CD14-positive monocyte (primary cell): Measurements from ENCODE around the gene RBP5. TPM values are rescaled to one million over a fixed set of nuclear protein-coding genes. Genes with fewer than 3 reads are reported as not detected.
A peak's percentile ranks its signal among the peaks of the same experiment; 100 is the strongest.

Experiments
- DNase-seq, 3 donors: peaks; one replicate each; pipeline ENCODE4 v3.0.0-alpha.2; 2011 to 2022
- H2AFZ ChIP-seq: 2 replicates; pipeline ENCODE4 v1.6.0; 2012; ENCODE audit warnings: mild to moderate bottlenecking, low read depth, low read length, inconsistent platforms; ENCODE audit not compliant: insufficient read depth, poor library complexity, severe bottlenecking
- H3K27ac ChIP-seq, 2 donors: 1 replicate in 1 of 2; 2 replicates in 1 of 2; pipeline ENCODE4 v1.5.1; 2012 to 2013; ENCODE audit warnings: low read length in 2 of 2, control low read depth in 1 of 2, inconsistent platforms in 1 of 2, low read depth in 1 of 2, mild to moderate bottlenecking in 1 of 2
- H3K27me3 ChIP-seq, 2 donors: one replicate each; pipeline versions ENCODE4 v1.6.0 to v1.6.1; 2011 to 2013; ENCODE audit warnings: low read length in 2 of 2; ENCODE audit not compliant: control insufficient read depth in 2 of 2, insufficient read depth in 2 of 2
- H3K36me3 ChIP-seq, 2 donors: replicated peaks in 1 of 2; 1 replicate in 1 of 2; 2 replicates in 1 of 2; pipeline versions ENCODE4 v1.5.1 to v1.6.1; 2012 to 2013; ENCODE audit warnings: low read length in 2 of 2, control low read depth in 1 of 2, inconsistent platforms in 1 of 2, mild to moderate bottlenecking in 1 of 2; ENCODE audit not compliant: insufficient read depth in 2 of 2, control insufficient read depth in 1 of 2
- H3K4me1 ChIP-seq, 2 donors: 1 replicate in 1 of 2; 2 replicates in 1 of 2; pipeline versions ENCODE4 v1.5.1 to v1.6.1; 2012 to 2013; ENCODE audit warnings: low read length in 2 of 2, control low read depth in 1 of 2, inconsistent platforms in 1 of 2, mild to moderate bottlenecking in 1 of 2, moderate library complexity in 1 of 2; ENCODE audit not compliant: insufficient read depth in 2 of 2, control insufficient read depth in 1 of 2
- H3K4me2 ChIP-seq: replicated peaks from 2 replicates; pipeline ENCODE3; 2012; ENCODE audit warnings: low read length, moderate library complexity, mild to moderate bottlenecking; ENCODE audit not compliant: poor library complexity, severe bottlenecking; ENCODE audit errors: extremely low read depth
- H3K4me3 ChIP-seq, 3 experiments: fragments of 200-600 bp in 1 of 3; sonication (generic) in 1 of 3; replicated peaks in 1 of 3; 1 replicate in 2 of 3; 2 replicates in 1 of 3; pipeline ENCODE4 v1.5.1; 2011 to 2013; ENCODE audit warnings: low read length in 3 of 3, mild to moderate bottlenecking in 3 of 3, control low read depth in 2 of 3, low read depth in 2 of 3, inconsistent platforms in 1 of 3, moderate library complexity in 1 of 3
- H3K79me2 ChIP-seq: 2 replicates; pipeline ENCODE4 v1.6.0; 2012; ENCODE audit warnings: mild to moderate bottlenecking, control low read depth, inconsistent platforms, low read length, moderate library complexity; ENCODE audit not compliant: insufficient read depth
- H3K9ac ChIP-seq: 2 replicates; pipeline ENCODE4 v1.6.0; 2017; ENCODE audit warnings: low read length, mild to moderate bottlenecking; ENCODE audit not compliant: insufficient read depth, poor library complexity, severe bottlenecking
- H3K9me3 ChIP-seq, 2 donors: replicated peaks in 1 of 2; 1 replicate in 1 of 2; 2 replicates in 1 of 2; pipeline versions ENCODE4 v1.5.1 to v1.6.1; 2012 to 2013; ENCODE audit warnings: low read length in 2 of 2, control low read depth in 1 of 2; ENCODE audit not compliant: control insufficient read depth in 1 of 2, insufficient read depth in 1 of 2
- H4K20me1 ChIP-seq: 2 replicates; pipeline ENCODE4 v1.6.0; 2012; ENCODE audit warnings: mild to moderate bottlenecking, low read length, control low read depth, moderate library complexity; ENCODE audit not compliant: insufficient read depth
- H3K27ac Mint-ChIP-seq, 7 donors: one replicate each; pipeline ENCODE4 v1.8.0; 2020; ENCODE audit warnings: mild to moderate bottlenecking in 7 of 7, mixed read lengths in 7 of 7, moderate library complexity in 6 of 7, inconsistent platforms in 2 of 7
- H3K27me3 Mint-ChIP-seq, 3 donors: one replicate each; pipeline ENCODE4 v1.8.0; 2021 to 2022; ENCODE audit warnings: low read depth in 3 of 3, mild to moderate bottlenecking in 3 of 3, mixed read lengths in 3 of 3, moderate library complexity in 3 of 3, inconsistent platforms in 1 of 3
- H3K36me3 Mint-ChIP-seq, 2 donors: one replicate each; pipeline ENCODE4 v1.8.0; 2020; ENCODE audit warnings: mixed read lengths in 2 of 2, inconsistent platforms in 1 of 2, mild to moderate bottlenecking in 1 of 2
- H3K4me1 Mint-ChIP-seq: one replicate; pipeline ENCODE4 v1.8.0; 2020; ENCODE audit warnings: mild to moderate bottlenecking, mixed read lengths
- H3K4me3 Mint-ChIP-seq, 2 donors: one replicate each; pipeline ENCODE4 v1.8.0; 2020; ENCODE audit warnings: mild to moderate bottlenecking in 2 of 2, mixed read lengths in 2 of 2, moderate library complexity in 1 of 2
- H3K9me3 Mint-ChIP-seq, 7 donors: one replicate each; pipeline ENCODE4 v1.8.0; 2020 to 2022; ENCODE audit warnings: mixed read lengths in 7 of 7, mild to moderate bottlenecking in 6 of 7, moderate library complexity in 6 of 7, inconsistent platforms in 2 of 7
- CTCF ChIP-seq: fragments of 200-600 bp; IDR thresholded peaks from one replicate; pipeline ENCODE4 v1.8.0; 2022; ENCODE audit warnings: antibody characterized with exemption, mild to moderate bottlenecking
- WGBS: methylation state at CpG from one replicate; pipeline ENCODE4 v1.1.5; 2013; ENCODE audit warnings: missing lambda C conversion rate; ENCODE audit not compliant: insufficient coverage; 5-methylcytosine and 5-hydroxymethylcytosine counted together
- intact Hi-C, 2 donors: fragments of 100-400 bp; cut with micrococcal nuclease; formaldehyde crosslinking; loops; one replicate each; pipeline versions ENCODE4 v1.15.0 to v1.15.1; 2023
- polyA plus RNA-seq, 3 donors: library from polyadenylated mRNA; depleted of rRNA in 1 of 3; unstranded in 2 of 3; stranded (reverse) in 1 of 3; fragments of 300-500 nt in 2 of 3; fragments of >200 nt in 1 of 3; fragmentation: Illumina TruSeq in 2 of 3; gene quantifications; 1 replicate in 2 of 3; 2 replicates in 1 of 3; pipeline ENCODE4 v1.2.3, GENCODE V29; 2012 to 2021

Gene RBP5
- polyA plus RNA-seq, 3 donors = not detected

GRCh38 chr12:7101047-7101693, 27.5 kb downstream of the RBP5 start:
- Histone ChIP-seq H3K79me2 (peaks cover 13% of the 10 kb centered on the region), H3K36me3 (peaks cover 22 to 70% of the 10 kb centered on the region in 2 donors), H3K4me2 (no peak overlapping the region), H3K9ac (no peak overlapping the region), H3K27me3 (no peaks in the 10 kb centered on the region), H4K20me1 (peaks cover 21% of the 10 kb centered on the region), H3K9me3 (peaks cover 0 to 1% of the 10 kb centered on the region in 2 donors), H3K27ac (no peak overlapping the region), H3K4me1 (peaks cover 9 to 11% of the 10 kb centered on the region in 2 donors), H2AFZ (no peak overlapping the region), H3K4me3 (no peak overlapping the region)
- WGBS = 100% methylated on average over 4 of the region's 4 CpGs
- Mint-ChIP-seq H3K27ac (peak overlapping the region in 2 of 7 donors; percentile 12 to 63), H3K4me3 (no peak overlapping the region), H3K9me3 (peaks cover 0 to 4% (median under 1%) of the 10 kb centered on the region in 7 donors), H3K27me3 (peaks cover 0 to 1% (median 0%) of the 10 kb centered on the region in 3 donors), H3K36me3 (peaks cover 59 to 67% of the 10 kb centered on the region in 2 donors), H3K4me1 (peaks cover 16% of the 10 kb centered on the region)
- no peak for TF ChIP-seq CTCF
- intact Hi-C loops = no loop called here
- DNase-seq = no peak

GRCh38 chr12:7100239-7100638, 28.4 kb downstream of the RBP5 start:
- Mint-ChIP-seq H3K4me3 (no peak overlapping the region), H3K36me3 (peaks cover 54 to 59% of the 10 kb centered on the region in 2 donors), H3K9me3 (no peaks in the 10 kb centered on the region), H3K27me3 (peaks cover 2 to 4% (median 3%) of the 10 kb centered on the region in 3 donors), H3K4me1 (peaks cover 16% of the 10 kb centered on the region), H3K27ac (no peak overlapping the region)
- intact Hi-C loops = no loop called here
- Histone ChIP-seq H3K4me3 (no peak overlapping the region), H3K4me2 (no peak overlapping the region), H3K27ac (no peak overlapping the region), H3K9ac (no peak overlapping the region), H4K20me1 (peaks cover 21% of the 10 kb centered on the region), H3K27me3 (no peaks in the 10 kb centered on the region), H3K79me2 (peaks cover 5% of the 10 kb centered on the region), H3K36me3 (peaks cover 22 to 64% of the 10 kb centered on the region in 2 donors), H2AFZ (no peak overlapping the region), H3K4me1 (peaks cover 9 to 11% of the 10 kb centered on the region in 2 donors), H3K9me3 (no peaks in the 10 kb centered on the region)
- no peak for DNase-seq
- TF ChIP-seq CTCF = no peak
- no CpG with 5 or more reads among the region's 4 CpGs for WGBS
